GM21737 (cell line): Measurements from ENCODE around the gene MRPS35.

Experiments used
- ATAC-seq: cut with Tn5 transposase; IDR thresholded peaks from one replicate; pipeline ENCODE4 v1.9.1; 2021; ENCODE audit warnings: mild to moderate bottlenecking, moderate library complexity; ENCODE audit not compliant: unreplicated experiment

Gene MRPS35

DNA sequence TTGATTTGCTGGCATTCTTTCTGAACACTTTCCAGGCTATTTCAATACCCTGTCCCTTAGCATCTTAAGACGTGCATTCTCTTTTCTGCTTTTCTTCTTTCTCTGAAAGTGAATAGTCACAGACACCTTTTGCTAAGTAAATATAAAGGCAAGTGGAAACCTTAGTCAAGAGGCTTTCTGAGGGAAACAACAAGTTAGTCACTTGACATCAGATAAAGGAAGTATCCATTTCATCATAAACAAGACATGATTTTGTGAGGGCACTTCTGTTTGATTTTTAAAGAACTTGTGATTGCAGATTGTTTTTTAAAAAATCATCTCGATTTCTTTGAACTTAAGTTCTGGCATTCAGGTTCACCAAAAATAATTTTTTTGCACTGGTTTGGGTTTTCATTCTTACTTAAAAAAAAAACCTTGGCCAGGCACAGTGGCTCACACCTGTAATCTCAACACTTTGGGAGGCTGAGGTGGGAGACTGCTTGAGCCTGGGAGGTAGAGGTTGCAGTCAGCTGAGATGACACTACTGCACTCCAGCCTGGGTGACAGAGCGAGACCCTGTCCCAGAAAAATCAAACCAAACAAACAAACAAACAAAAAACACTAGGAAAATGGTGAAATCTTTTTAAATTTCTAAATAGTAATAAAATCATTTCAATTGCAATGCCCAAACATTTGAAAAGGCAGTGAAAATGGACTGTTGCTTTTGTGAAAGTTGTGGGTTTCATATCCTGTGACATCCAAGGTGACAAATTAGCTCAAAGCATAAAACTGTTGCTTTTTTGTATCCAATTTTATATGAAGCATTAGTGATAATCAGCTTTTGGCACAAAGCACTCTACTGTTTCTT lies 61.1 kb downstream of the MRPS35 start:
- no peak for ATAC-seq

GRCh38 chr12:27772328-27773049 lies 61.9 kb downstream of the MRPS35 start:
- no peak for ATAC-seq

GRCh38 chr12:27777141-27777540 lies 66.5 kb downstream of the MRPS35 start:
- ATAC-seq: no peak

DNA sequence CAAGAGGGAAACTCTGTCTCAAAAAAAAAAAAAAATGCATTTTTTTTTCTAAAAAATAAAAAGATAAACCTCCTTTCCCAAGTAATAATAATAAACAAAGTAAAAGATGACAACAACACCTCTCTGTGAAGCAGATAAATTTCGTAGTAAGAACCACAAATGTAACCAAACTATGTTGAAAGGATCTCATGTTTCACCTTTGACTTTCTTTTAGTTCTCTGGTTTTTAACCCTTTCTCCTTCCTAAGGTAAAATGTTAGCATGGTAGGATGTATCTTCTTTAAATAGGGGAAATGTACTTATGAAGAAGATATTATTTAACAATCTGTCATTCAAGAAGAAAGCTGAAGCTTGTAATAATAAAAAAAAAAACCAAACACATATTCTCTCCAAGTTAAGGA lies 67.6 kb downstream of the MRPS35 start:
- no peak for ATAC-seq

- peak; percentile 8 for ATAC-seq
Measured at GRCh38 chr12:27779416-27779919, 68.8 kb downstream of the MRPS35 start.

- peak; percentile 80 for ATAC-seq
Measured at GRCh38 chr12:27779920-27780611, 69.4 kb downstream of the MRPS35 start, which contains the start of the genes KLHL42 and MANSC4. Gene KLHL42, plus strand, starts transcription at chr12:27780233. Its CDS starts 98 bp downstream, at chr12:27780331. Gene MANSC4, minus strand, starts transcription at chr12:27780236. Its CDS starts 8,960 bp downstream, at chr12:27771276.

GRCh38 chr12:27780612-27781408 lies 70.2 kb downstream of the MRPS35 start:
- ATAC-seq: peak; percentile 24

DNA sequence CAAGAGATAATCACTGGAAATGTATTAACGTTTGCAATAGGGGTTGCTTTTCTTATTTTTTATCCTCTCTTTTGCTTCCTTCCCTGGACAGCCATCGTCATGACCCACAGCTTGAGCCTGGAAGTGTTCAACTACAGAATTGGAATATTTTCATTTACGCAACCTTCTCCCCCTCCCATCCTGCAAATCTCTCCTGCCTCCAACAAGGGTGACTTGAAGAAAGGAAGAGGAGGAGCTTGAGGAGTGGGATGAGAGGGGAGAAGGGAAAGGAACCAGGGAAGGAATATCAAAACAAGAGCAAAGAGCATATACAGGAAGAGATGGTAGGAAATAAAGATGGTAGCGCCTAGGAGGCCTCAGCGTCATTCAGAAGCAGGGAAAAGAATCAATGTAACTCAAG lies 71.0 kb downstream of the MRPS35 start:
- no peak for ATAC-seq

- no peak for ATAC-seq
Measured at GRCh38 chr12:27782481-27782880, 71.8 kb downstream of the MRPS35 start.

DNA sequence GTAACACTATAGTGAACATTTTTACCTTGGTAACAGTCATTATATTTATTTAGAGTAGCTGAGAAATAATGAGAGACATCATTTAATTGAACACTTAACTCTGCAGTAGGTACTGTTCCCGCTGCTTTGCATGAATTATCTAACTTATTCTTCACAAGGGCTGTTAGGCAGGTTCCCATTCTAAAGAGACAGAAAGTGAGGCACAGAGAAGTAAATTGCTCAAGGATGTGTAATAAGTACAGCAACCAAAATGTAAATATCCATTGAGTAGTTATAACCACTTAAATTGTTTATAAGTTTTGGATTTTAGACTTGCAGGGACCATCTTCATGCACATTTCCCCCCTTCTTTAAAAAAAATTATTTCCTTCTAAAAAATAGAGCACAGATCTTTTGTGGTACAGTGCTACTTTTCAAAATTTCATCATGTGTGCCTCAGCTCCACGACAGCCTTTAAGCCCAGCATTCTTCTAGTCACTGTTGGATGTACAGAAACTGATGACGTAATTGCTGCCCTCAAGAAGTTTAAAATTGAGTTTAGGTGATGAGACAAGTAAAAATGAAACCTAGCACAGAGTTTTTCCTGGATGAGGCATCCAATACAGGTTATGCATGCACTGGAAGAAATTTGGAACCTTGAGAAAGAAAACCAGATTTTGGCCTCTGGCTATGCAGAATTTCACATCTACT lies 75.4 kb downstream of the MRPS35 start:
- no peak for ATAC-seq

DNA sequence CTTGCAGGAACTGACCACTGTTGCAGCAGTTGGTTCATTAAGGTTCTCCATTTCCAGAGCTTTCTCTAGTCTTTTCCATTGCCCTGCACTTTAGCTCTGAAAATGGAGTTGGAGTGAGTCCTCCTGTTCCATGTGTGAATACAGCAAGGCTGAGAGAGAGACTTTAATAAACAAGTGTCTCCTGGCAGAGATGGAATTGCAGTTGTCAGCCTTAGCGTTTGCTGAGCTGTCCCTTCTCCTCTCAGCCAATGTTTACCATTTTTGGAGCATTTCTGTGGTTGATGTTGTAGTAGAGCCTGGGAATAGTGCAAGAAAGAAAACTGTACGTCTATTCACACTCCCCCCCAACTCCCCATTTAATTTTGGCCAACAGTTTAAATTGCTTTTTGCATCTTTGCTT lies 76.9 kb downstream of the MRPS35 start:
- no peak for ATAC-seq

GRCh38 chr12:27790179-27790578 lies 79.5 kb downstream of the MRPS35 start:
- ATAC-seq: no peak

GRCh38 chr12:27794818-27795584 lies 84.4 kb downstream of the MRPS35 start:
- no peak for ATAC-seq

DNA sequence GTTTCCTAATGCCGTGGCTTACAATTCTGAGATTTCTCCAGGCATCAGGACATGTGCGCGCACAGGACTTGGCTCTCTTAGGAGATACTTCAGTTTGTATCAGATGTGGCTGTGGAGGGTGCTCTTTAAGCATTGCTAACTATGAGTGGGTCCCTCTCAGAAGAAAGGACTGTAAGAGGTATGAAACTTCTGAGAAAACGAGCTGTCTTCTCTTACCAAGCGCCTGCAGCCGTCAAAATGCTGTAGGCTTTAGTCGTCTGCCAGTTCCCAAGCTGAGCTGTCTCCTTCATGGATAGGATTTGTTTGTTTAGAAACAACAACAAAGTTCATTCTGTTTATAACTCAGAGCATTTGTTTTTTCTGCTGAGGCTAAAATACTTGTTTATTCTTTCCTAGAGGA lies 85.5 kb downstream of the MRPS35 start:
- no peak for ATAC-seq

GRCh38 chr12:27797301-27798025 lies 86.8 kb downstream of the MRPS35 start:
- ATAC-seq: no peak

DNA sequence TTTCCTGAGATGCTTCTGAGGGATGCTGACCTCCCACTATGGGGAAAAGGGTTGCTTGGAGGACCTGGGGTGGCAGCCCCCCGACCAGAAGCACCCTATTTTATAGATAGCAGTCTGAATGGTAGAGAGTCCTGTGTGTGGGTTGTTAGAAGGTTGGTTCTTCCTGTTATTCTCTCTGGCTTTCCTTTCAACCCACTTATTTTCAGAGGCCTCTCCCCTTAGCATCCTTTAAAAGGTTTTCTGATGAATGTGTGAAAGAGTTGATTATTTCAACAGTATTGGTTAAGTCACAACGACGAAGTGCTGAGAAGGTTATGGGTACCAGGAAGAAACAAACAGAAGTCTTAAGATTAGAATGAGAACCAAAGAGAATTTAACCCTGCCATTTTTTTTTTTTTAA lies 90.2 kb downstream of the MRPS35 start:
- no peak for ATAC-seq

DNA sequence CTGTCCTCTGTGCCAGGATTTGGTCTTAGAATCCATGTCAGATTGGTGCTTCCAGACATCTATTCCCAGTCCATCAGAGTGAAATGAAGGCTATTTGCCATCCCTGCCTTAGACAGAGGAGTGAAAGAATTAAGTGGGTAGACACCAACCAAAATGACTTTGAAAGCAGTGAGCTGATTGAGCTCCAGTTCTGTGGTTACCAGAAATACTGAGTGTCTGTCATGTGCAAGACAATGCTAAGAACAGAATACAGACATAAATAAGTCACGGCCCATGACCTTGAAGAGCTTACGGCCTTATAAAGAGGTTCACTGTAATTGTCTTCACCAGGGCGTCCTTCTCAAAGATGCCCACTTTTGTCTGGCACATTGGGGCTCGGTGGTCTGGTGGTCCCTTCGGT lies 91.0 kb downstream of the MRPS35 start:
- no peak for ATAC-seq

DNA sequence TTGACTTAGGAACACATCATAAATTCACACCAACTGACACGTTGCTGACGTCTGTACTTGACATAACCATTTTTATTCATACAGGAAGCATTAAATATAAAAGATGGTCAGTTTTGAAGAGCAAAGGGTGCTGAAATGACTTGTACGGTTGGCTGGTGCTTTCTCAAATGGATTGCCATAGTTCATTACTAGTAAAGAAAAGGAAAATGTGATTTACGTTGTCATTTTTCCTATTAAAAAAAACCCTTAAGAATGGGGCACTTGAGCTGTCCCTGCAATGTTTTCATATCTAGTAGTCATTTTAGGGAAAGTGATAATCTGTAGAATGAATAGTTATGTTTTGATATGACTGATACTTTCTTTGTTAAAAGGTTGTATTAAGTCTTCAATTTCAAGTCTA lies 91.9 kb downstream of the MRPS35 start:
- ATAC-seq: no peak
